Upper lobe of left lung (tissue), 4 donors: Measurements from ENCODE around the gene SREBF1.

Experiments used
- POLR2A ChIP-seq, 4 donors: fragments of 450-650 bp; IDR thresholded peaks; one replicate each; pipeline ENCODE4 v1.5.1; 2016 to 2017; ENCODE audit warnings: antibody characterized with exemption in 4 of 4, mild to moderate bottlenecking in 2 of 4
- POLR2AphosphoS5 ChIP-seq, 2 donors: sonication (generic); formaldehyde crosslinking; IDR thresholded peaks; one replicate each; pipeline ENCODE4 v1.5.1; 2017; ENCODE audit warnings: antibody characterized with exemption in 2 of 2
- TF ChIP-seq, protein P1 (sequence below), 6 experiments: fragments of 450-650 bp in 4 of 6; fragments of 200-600 bp in 2 of 6; sonication (generic) in 2 of 6; IDR thresholded peaks; one replicate each; pipeline ENCODE4 v1.5.1; 2016 to 2019; ENCODE audit warnings: antibody characterized with exemption in 6 of 6

DNA sequence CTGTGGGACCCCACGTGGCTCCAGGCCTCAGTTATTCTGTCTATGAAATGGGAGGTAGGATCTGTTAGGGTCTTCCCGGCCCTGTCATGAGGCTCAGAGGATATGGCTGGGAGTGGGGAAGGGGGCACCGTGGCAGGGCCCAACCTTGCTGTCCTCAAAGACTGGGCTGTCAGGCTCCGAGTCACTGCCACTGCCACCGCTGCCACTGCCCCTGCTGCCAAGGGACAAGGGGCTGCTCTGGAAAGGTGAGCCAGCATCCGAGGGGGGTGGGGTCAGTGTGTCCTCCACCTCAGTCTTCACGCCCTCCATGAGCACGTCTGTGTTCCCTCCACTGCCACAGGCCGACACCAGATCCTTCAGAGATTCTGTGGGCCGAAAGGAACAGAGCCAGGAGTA lies 19.2 kb downstream of the SREBF1 start:
- TF ChIP-seq, protein P1, sequence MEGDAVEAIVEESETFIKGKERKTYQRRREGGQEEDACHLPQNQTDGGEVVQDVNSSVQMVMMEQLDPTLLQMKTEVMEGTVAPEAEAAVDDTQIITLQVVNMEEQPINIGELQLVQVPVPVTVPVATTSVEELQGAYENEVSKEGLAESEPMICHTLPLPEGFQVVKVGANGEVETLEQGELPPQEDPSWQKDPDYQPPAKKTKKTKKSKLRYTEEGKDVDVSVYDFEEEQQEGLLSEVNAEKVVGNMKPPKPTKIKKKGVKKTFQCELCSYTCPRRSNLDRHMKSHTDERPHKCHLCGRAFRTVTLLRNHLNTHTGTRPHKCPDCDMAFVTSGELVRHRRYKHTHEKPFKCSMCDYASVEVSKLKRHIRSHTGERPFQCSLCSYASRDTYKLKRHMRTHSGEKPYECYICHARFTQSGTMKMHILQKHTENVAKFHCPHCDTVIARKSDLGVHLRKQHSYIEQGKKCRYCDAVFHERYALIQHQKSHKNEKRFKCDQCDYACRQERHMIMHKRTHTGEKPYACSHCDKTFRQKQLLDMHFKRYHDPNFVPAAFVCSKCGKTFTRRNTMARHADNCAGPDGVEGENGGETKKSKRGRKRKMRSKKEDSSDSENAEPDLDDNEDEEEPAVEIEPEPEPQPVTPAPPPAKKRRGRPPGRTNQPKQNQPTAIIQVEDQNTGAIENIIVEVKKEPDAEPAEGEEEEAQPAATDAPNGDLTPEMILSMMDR (IDR thresholded peaks at IDR 0.05), result no peak
- no peak for TF ChIP-seq POLR2AphosphoS5 (IDR thresholded peaks at IDR 0.05)
- no peak for TF ChIP-seq POLR2A (IDR thresholded peaks at IDR 0.05)
